ENCODE data around the gene MAGEA2.
"Not testable (repeated sequence)": the region's sequence is repeated elsewhere in the genome, so short reads cannot be mapped to it uniquely, and the experiment has no call there.

DNA sequence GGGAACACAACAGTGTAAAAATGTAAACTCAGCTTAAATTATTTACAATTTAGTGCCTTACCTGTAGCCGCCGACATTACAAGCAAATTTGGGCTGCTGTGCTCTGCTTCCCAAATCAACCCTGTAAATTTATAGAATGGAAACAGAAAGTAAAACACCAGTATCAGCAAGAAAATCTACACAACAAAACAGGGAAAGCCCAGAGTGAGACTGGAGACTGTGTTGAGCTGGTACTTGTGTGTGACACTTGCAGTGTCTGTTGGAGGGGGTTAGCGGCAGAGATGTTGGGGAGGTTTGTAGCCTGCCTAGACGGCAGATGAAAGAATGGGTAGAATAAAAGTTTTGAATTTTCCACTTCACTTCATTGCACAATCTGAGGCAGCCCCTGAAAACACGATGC, 40.4 kb downstream of the MAGEA2 start:
- not testable (repeated sequence) for TF ChIP-seq EZH2 (IDR thresholded peaks at IDR 0.05; ENCODE audit: insufficient read depth, poor library complexity, severe bottlenecking); EZH2phosphoT487 (IDR thresholded peaks at IDR 0.05; ENCODE audit: insufficient read depth, low read depth)

Measured in GM23248 (cell line).